ENCODE measurements around the gene CREBZF. TPM values are rescaled to one million over a fixed set of nuclear protein-coding genes. Genes with fewer than 3 reads are reported as not detected.

Gene CREBZF
- total RNA-seq, 1 donor from 2014 or later: 77.2 TPM

- Mint-ChIP-seq H3K4me3 (no peak overlapping the region), H3K9me3 (peaks cover 15% of the 10 kb centered on the region), H3K36me3 (peaks cover 2% of the 10 kb centered on the region), H3K27me3 (ENCODE audit: low read depth) (no peaks in the 10 kb centered on the region), H3K27ac (peak overlapping the region; percentile 15), H3K4me1 (peaks cover 29% of the 10 kb centered on the region)
- DNase-seq (ENCODE audit: low spot score in 2 of 2, unreplicated experiment in 2 of 2): no peak
- TF ChIP-seq, protein P1, sequence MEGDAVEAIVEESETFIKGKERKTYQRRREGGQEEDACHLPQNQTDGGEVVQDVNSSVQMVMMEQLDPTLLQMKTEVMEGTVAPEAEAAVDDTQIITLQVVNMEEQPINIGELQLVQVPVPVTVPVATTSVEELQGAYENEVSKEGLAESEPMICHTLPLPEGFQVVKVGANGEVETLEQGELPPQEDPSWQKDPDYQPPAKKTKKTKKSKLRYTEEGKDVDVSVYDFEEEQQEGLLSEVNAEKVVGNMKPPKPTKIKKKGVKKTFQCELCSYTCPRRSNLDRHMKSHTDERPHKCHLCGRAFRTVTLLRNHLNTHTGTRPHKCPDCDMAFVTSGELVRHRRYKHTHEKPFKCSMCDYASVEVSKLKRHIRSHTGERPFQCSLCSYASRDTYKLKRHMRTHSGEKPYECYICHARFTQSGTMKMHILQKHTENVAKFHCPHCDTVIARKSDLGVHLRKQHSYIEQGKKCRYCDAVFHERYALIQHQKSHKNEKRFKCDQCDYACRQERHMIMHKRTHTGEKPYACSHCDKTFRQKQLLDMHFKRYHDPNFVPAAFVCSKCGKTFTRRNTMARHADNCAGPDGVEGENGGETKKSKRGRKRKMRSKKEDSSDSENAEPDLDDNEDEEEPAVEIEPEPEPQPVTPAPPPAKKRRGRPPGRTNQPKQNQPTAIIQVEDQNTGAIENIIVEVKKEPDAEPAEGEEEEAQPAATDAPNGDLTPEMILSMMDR (IDR thresholded peaks at IDR 0.05; ENCODE audit: unreplicated experiment): no peak
These were observed 40.0 kb upstream of the CREBZF start for GRCh38 chr11:85704967-85705366.

GRCh38 chr11:85699957-85700741 is 35.2 kb upstream of the CREBZF start:
- DNase-seq (ENCODE audit: low spot score in 2 of 2, unreplicated experiment in 2 of 2): no peak
- Mint-ChIP-seq H3K4me1 (peaks cover 24% of the 10 kb centered on the region), H3K9me3 (peaks cover 11% of the 10 kb centered on the region), H3K4me3 (no peak overlapping the region), H3K27ac (peak overlapping the region; percentile 65), H3K27me3 (ENCODE audit: low read depth) (no peaks in the 10 kb centered on the region), H3K36me3 (peaks cover 2% of the 10 kb centered on the region)
- TF ChIP-seq, protein P1 (IDR thresholded peaks at IDR 0.05; ENCODE audit: unreplicated experiment): no peak

DNA sequence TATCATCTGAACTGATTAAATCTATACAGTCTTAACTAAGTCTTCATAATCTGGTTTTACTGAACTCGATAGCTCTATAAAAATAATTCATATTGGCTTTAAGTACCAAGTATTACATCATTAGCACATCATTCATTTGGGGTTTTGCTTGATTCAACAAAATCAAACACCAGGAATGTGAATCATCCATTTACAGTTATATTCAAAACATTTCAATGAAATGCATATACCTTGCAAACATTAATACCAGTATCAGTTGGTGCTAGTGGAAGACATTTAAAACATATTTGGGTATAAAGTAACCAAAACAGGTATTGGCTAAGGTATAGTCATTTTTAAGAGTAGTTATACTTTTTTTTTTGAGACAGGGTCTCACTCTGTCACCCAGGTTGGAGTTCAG is 33.3 kb upstream of the CREBZF start:
- peaks cover 15% of the 10 kb centered on the region for H3K4me1 Mint-ChIP-seq
- peaks cover 8% of the 10 kb centered on the region for H3K9me3 Mint-ChIP-seq
- H3K4me3 Mint-ChIP-seq: no peak overlapping the region
- peaks cover 2% of the 10 kb centered on the region for H3K36me3 Mint-ChIP-seq
- no peak for DNase-seq (ENCODE audit: low spot score in 2 of 2, unreplicated experiment in 2 of 2)
- H3K27ac Mint-ChIP-seq: no peak overlapping the region
- TF ChIP-seq, protein P1 (IDR thresholded peaks at IDR 0.05; ENCODE audit: unreplicated experiment): no peak
- H3K27me3 Mint-ChIP-seq (ENCODE audit: low read depth): no peaks in the 10 kb centered on the region

DNA sequence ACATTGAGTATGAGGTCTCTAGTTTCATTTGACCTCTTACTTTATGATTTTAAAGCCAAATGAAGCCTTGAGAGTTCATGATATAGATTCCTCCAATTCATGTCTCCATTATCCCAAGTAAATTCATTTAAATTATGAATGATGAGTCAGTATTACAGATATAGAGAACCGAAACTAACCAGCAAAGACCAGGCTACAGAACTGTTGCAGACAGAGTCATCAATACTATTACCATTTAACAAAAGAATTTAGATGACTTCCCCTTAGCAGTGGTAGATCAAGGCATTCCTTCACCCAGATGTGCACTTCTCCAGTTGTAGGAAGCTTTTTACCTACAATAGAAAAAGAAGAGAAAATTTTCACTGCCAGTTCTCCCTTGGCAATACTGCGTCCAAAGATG is 32.8 kb upstream of the CREBZF start:
- peaks cover 2% of the 10 kb centered on the region for H3K36me3 Mint-ChIP-seq
- H3K9me3 Mint-ChIP-seq: peaks cover 3% of the 10 kb centered on the region
- no peak overlapping the region for H3K27ac Mint-ChIP-seq
- H3K27me3 Mint-ChIP-seq (ENCODE audit: low read depth): no peaks in the 10 kb centered on the region
- no peak overlapping the region for H3K4me3 Mint-ChIP-seq
- no peak for DNase-seq (ENCODE audit: low spot score in 2 of 2, unreplicated experiment in 2 of 2)
- peaks cover 15% of the 10 kb centered on the region for H3K4me1 Mint-ChIP-seq
- TF ChIP-seq, protein P1 (IDR thresholded peaks at IDR 0.05; ENCODE audit: unreplicated experiment): no peak

DNA sequence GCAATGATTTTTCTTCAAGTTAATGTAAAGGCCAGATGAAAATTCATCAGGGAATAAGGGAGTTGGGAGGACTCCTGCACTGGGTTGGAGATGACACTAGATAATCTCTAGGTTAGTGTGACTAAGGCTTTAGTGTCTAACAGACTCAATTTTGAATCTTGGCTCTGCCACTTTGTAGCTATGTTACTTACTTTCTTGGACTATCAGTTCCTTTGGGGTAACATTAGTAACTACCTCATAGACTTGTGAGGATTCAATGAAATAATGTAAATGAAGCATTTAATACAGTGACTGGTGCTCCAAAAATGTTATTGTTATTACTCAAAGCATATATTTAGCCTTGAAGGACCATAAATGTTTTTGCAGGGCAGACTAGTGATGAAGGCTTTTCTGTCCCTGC is 30.6 kb upstream of the CREBZF start:
- Mint-ChIP-seq H3K27ac (no peak overlapping the region), H3K36me3 (no peaks in the 10 kb centered on the region), H3K9me3 (no peaks in the 10 kb centered on the region), H3K4me3 (no peak overlapping the region), H3K4me1 (peaks cover 18% of the 10 kb centered on the region), H3K27me3 (ENCODE audit: low read depth) (no peaks in the 10 kb centered on the region)
- TF ChIP-seq, protein P1 (IDR thresholded peaks at IDR 0.05; ENCODE audit: unreplicated experiment): no peak
- DNase-seq (ENCODE audit: low spot score in 2 of 2, unreplicated experiment in 2 of 2): no peak

Measured in mesothelial cell of epicardium (in vitro differentiated cells).